ENCODE measurements around the gene PDHB.

- TF ChIP-seq CTCF (IDR thresholded peaks at IDR 0.05; ENCODE audit: insufficient read depth, low read length) (peak; percentile 54), POLR2AphosphoS5 (IDR thresholded peaks at IDR 0.05; ENCODE audit: low read depth) (0 out of 2 replicates have a peak, but pooled peaks have one; percentile 39), REST (IDR thresholded peaks at IDR 0.05; ENCODE audit: insufficient replicate concordance, low read depth) (no peak)
These were observed 19.0 kb downstream of the PDHB start for GRCh38 chr3:58414538-58415197.
